K562 (cell line): Measurements from ENCODE around the gene TGFBR2. TPM values are rescaled to one million over a fixed set of nuclear protein-coding genes. Genes with fewer than 3 reads are reported as not detected.

Source experiments
- ATAC-seq: fragments of 200-7000 bp; cut with Tn5 transposase; 3 replicates; pipeline ENCODE4 v1.9.1; 2020; ENCODE audit warnings: moderate library complexity
- BruUV-seq: library from RNA; stranded (reverse); fragments of 400-500 nt; replicated peaks from 2 replicates; lab custom pipeline; 2021; lab: Mats Ljungman, UMichigan
- CTCF ChIA-PET: fragments of 300-600 bp; formaldehyde crosslinking; extraction: SDS; loops from one replicate; lab custom pipeline; 2021; ENCODE audit warnings: low intra/inter-chr PET ratio; lab: Yijun Ruan, JAX
- POLR2A ChIA-PET: fragments of 300-600, 350-650 bp; sonication (Branson Sonifier 250); formaldehyde crosslinking; extraction: SDS; loops from one replicate; lab custom pipeline; 2021; ENCODE audit warnings: antibody characterized with exemption, inconsistent platforms; lab: Yijun Ruan, JAX
- DNase-seq, 4 experiments: peaks; one replicate each; pipeline versions ENCODE4 v3.0.0 to v3.0.0-alpha.2; 2011 to 2018; ENCODE audit warnings: low spot score in 3 of 4, mixed read lengths in 3 of 4; ENCODE audit errors: extremely low read depth in 1 of 4
- FAIRE-seq: peaks from 2 replicates; lab custom pipeline; 2011; peaks lifted over from hg19 to GRCh38; lab: Jason Lieb, UNC
- H2AFZ ChIP-seq: 2 replicates; pipeline ENCODE4 v1.6.0; 2011; ENCODE audit warnings: low read depth, low read length, control low read depth, inconsistent platforms
- H3K27ac ChIP-seq: fragments of 200-600 bp; 3 replicates; pipeline ENCODE4 v1.8.0; 2011; ENCODE audit warnings: low read depth, mild to moderate bottlenecking, control low read depth, inconsistent platforms, low read length, moderate library complexity, mixed read lengths; ENCODE audit errors: extremely low read depth
- H3K27me3 ChIP-seq, 2 experiments: fragments of 300-600 bp in 1 of 2; 2 replicates in 1 of 2; 3 replicates in 1 of 2; pipeline versions ENCODE4 v1.6.0 to v1.8.0; 2011; ENCODE audit warnings: inconsistent platforms in 2 of 2, low read length in 2 of 2, mild to moderate bottlenecking in 1 of 2, mixed read lengths in 1 of 2, moderate library complexity in 1 of 2; ENCODE audit not compliant: control insufficient read depth in 2 of 2, insufficient read depth in 2 of 2
- H3K36me3 ChIP-seq: fragments of 300-600 bp; 3 replicates; pipeline ENCODE4 v1.8.0; 2011; ENCODE audit warnings: mild to moderate bottlenecking, low read length, inconsistent platforms; ENCODE audit not compliant: control insufficient read depth, insufficient read depth
- H3K4me1 ChIP-seq, 2 experiments: fragments of 200-600 bp in 1 of 2; replicated peaks in 1 of 2; 2 replicates in 1 of 2; 3 replicates in 1 of 2; pipeline versions ENCODE4 v1.5.1 to v1.8.0; 2011; ENCODE audit warnings: inconsistent platforms in 2 of 2, low read length in 2 of 2, mild to moderate bottlenecking in 1 of 2, mixed read lengths in 1 of 2, moderate library complexity in 1 of 2; ENCODE audit not compliant: control insufficient read depth in 2 of 2, insufficient read depth in 2 of 2
- H3K4me2 ChIP-seq: 2 replicates; pipeline ENCODE4 v1.6.1; 2011; ENCODE audit warnings: low read length, control low read depth, inconsistent platforms, mixed read lengths; ENCODE audit not compliant: insufficient read depth
- H3K4me3 ChIP-seq: fragments of 200-600 bp; sonication (generic), shearing (Covaris generic); 2 replicates; pipeline ENCODE4 v1.5.1; 2016; ENCODE audit warnings: control low read depth, inconsistent platforms
- H3K79me2 ChIP-seq: fragments of 200-600 bp; 3 replicates; pipeline ENCODE4 v1.8.0; 2011; ENCODE audit warnings: low read length, inconsistent platforms; ENCODE audit not compliant: control insufficient read depth, insufficient read depth
- H3K9ac ChIP-seq, 2 experiments: 2 replicates each; pipeline versions ENCODE4 v1.6.0 to v1.6.1; 2011; ENCODE audit warnings: low read depth in 2 of 2, low read length in 2 of 2, control low read depth in 1 of 2, inconsistent platforms in 1 of 2, mild to moderate bottlenecking in 1 of 2, mixed read lengths in 1 of 2; ENCODE audit not compliant: insufficient read depth in 1 of 2
- H3K9me1 ChIP-seq: one replicate; pipeline ENCODE4 v1.6.0; 2011; ENCODE audit warnings: inconsistent platforms, mild to moderate bottlenecking, low read length, moderate library complexity; ENCODE audit not compliant: control insufficient read depth, insufficient read depth
- H3K9me3 ChIP-seq: replicated peaks from 2 replicates; pipeline ENCODE4 v1.5.1; 2011; ENCODE audit warnings: low read depth, low read length, inconsistent platforms; ENCODE audit not compliant: control insufficient read depth, insufficient read depth
- H4K20me1 ChIP-seq: replicated peaks from 2 replicates; pipeline ENCODE4 v1.6.1; 2011; ENCODE audit warnings: low read length, inconsistent platforms, mixed read lengths; ENCODE audit not compliant: control insufficient read depth, insufficient read depth
- EZH2 ChIP-seq: IDR thresholded peaks from 2 replicates; pipeline ENCODE4 v1.6.1; 2012; ENCODE audit warnings: low read depth, mild to moderate bottlenecking, inconsistent platforms, low read length, borderline replicate concordance
- FIP1L1 ChIP-seq: fragments of 200-400 bp; formaldehyde crosslinking; IDR thresholded peaks from 2 replicates; pipeline ENCODE4 v1.6.1; 2018; ENCODE audit warnings: mild to moderate bottlenecking, low read depth, low read length; ENCODE audit not compliant: poor library complexity, severe bottlenecking
- MCM7 ChIP-seq, 2 experiments: fragments of 450-650 bp; IDR thresholded peaks; 2 replicates each; pipeline ENCODE4 v1.6.1; 2016 to 2018
- PHF8 ChIP-seq: fragments of 200-600 bp; sonication (generic); IDR thresholded peaks from 2 replicates; pipeline ENCODE4 v1.6.1; 2012; ENCODE audit warnings: mixed run types, mild to moderate bottlenecking, inconsistent platforms, low read length, moderate library complexity, borderline replicate concordance
- POLR3G ChIP-seq: IDR thresholded peaks from 2 replicates; pipeline ENCODE4 v1.6.1; 2011; ENCODE audit not compliant: insufficient read length, insufficient replicate concordance; ENCODE audit errors: extremely low read depth
- SP2 ChIP-seq: IDR thresholded peaks from 2 replicates; pipeline ENCODE4 v1.6.1; 2011; ENCODE audit warnings: mild to moderate bottlenecking, low read depth, low read length, moderate library complexity; ENCODE audit not compliant: poor library complexity, severe bottlenecking; ENCODE audit errors: extremely low read depth
- TAL1 ChIP-seq: fragments of 450-650 bp; IDR thresholded peaks from 2 replicates; pipeline ENCODE4 v1.6.1; 2016; ENCODE audit warnings: mild to moderate bottlenecking
- ZBTB8A ChIP-seq: fragments of 450-650 bp; IDR thresholded peaks from 2 replicates; pipeline ENCODE4 v1.6.1; 2018; ENCODE audit warnings: mild to moderate bottlenecking, moderate library complexity; ENCODE audit not compliant: partially characterized antibody
- ZNF134 ChIP-seq: fragments of 250-450 bp; sonication (Bioruptor Pico); conservative IDR thresholded peaks from 2 replicates; pipeline ENCODE4 v1.4.0; 2020
- ZNF253 ChIP-seq: fragments of 250-450 bp; sonication (Bioruptor Pico); conservative IDR thresholded peaks from 2 replicates; pipeline ENCODE4 v1.6.1; 2021; ENCODE audit warnings: mild to moderate bottlenecking
- ZNF311 ChIP-seq: fragments of 250-450 bp; sonication (Bioruptor Pico); IDR thresholded peaks from 2 replicates; pipeline ENCODE4 v1.4.0; 2020; ENCODE audit warnings: mild to moderate bottlenecking, moderate library complexity
- ZNF644 ChIP-seq: fragments of 200-800 bp; sonication (Bioruptor generic); IDR thresholded peaks from 2 replicates; pipeline ENCODE4 v1.6.1; 2016; ENCODE audit warnings: low read depth, missing genetic modification characterization, missing compliant biosample characterization
- WGBS: fragments of 100-300 bp; shearing (Covaris generic); methylation state at CpG from one replicate; pipeline ENCODE4 v1.1.6; 2016; ENCODE audit warnings: low coverage, mixed read lengths; ENCODE audit not compliant: insufficient coverage; ENCODE audit errors: missing lambda C conversion rate; 5-methylcytosine and 5-hydroxymethylcytosine counted together
- in situ Hi-C: fragments of 300-500 bp; cut with MboI; formaldehyde crosslinking; loops from 4 replicates; pipeline ENCODE4 v1.15.0; 2018; ENCODE audit warnings: inconsistent platforms, mixed read lengths
- intact Hi-C: fragments of 100-400 bp; cut with micrococcal nuclease; formaldehyde crosslinking; loops from 2 replicates; pipeline ENCODE4 v1.14.2; 2022
- polyA plus RNA-seq, 8 experiments: library from polyadenylated mRNA; depleted of rRNA in 4 of 8; stranded (reverse) in 5 of 8; unstranded in 3 of 8; fragments of >200 nt; fragmentation: Nextera tagmentation in 2 of 8; fragmentation: Illumina TruSeq in 1 of 8; extraction: Ambion mirVana in 2 of 8; extraction: Trizol in 1 of 8; gene quantifications; 2 replicates each; pipeline versions ENCODE4 v1.2.1 to v1.2.3, GENCODE V29; 2011 to 2014; ENCODE audit warnings: inconsistent platforms in 1 of 8, missing spikeins in 1 of 8
- total RNA-seq, 7 experiments: library from RNA; depleted of rRNA in 6 of 7; stranded (reverse); fragments of >200 nt in 6 of 7; fragmentation: Illumina TruSeq in 2 of 7; extraction: Trizol in 2 of 7; gene quantifications; 2 replicates each; pipeline versions ENCODE4 v1.2.1 to v1.2.3, GENCODE V29; 2011 to 2021; ENCODE audit warnings: low replicate concordance in 1 of 7
- TF ChIP-seq, protein P1 (sequence below), 2 experiments: IDR thresholded peaks in 1 of 2; conservative IDR thresholded peaks in 1 of 2; 2 replicates each; pipeline ENCODE4 v1.6.1; 2016; ENCODE audit warnings: low read depth in 2 of 2, mild to moderate bottlenecking in 1 of 2, missing compliant biosample characterization in 1 of 2, missing genetic modification characterization in 1 of 2, moderate library complexity in 1 of 2
- TF ChIP-seq, protein P2 (sequence below): fragments of 200-400 bp; formaldehyde crosslinking; IDR thresholded peaks from 2 replicates; pipeline ENCODE4 v1.6.1; 2017; ENCODE audit warnings: mild to moderate bottlenecking, low read depth, low read length, moderate library complexity
- TF ChIP-seq, protein P3 (sequence below): sonication (generic); formaldehyde crosslinking; IDR thresholded peaks from 2 replicates; pipeline ENCODE4 v1.8.1; 2023; ENCODE audit warnings: mild to moderate bottlenecking, missing genetic modification reagents
- TF ChIP-seq, protein P4 (sequence below): fragments of 450-650 bp; conservative IDR thresholded peaks from 2 replicates; pipeline ENCODE4 v1.6.1; 2016; ENCODE audit warnings: missing genetic modification characterization, low read depth, mild to moderate bottlenecking, missing compliant biosample characterization, moderate library complexity

TGFBR2 gene
- total and polyA plus RNA-seq, 9 of the 15 experiments (the other 6 are each of a cell fraction or from before 2014, with no cell fraction given): 0.11 to 0.84 (median 0.24) TPM

DNA sequence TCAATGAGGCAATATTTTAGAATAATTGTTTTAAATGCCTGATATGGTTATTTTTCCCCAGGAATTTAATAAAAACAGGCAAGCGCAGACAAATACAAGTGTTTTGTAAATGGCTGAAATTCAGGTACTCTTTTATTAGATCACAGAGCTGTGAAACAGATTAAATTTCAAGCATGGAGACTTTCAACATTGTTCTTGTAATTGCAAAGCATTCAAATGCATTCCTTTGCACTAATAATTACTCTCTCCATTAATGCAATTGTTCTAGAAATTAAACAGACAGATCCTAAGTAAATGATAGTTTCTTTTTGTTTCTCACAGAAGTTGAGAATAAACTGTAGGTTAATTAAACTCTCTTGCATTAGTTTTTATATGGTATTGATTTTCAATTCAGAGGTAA is 42.4 kb upstream of the TGFBR2 start:
- Histone ChIP-seq H3K9me3 (0 out of 2 replicates have a peak, but pooled peaks cover 4% of the 10 kb centered on the region), H3K9me1 (no peaks in the 10 kb centered on the region), H3K27ac (no peak overlapping the region), H3K27me3 (no peaks in the 10 kb centered on the region), H3K36me3 (no peaks in the 10 kb centered on the region), H4K20me1 (no peaks in the 10 kb centered on the region), H3K4me1 (no peaks in the 10 kb centered on the region), H3K9ac (no peak overlapping the region), H3K79me2 (no peaks in the 10 kb centered on the region), H3K4me2 (no peak overlapping the region), H2AFZ (no peak overlapping the region), H3K4me3 (no peak overlapping the region)
- intact Hi-C loops: no loop called here
- TF ChIP-seq ZNF311 (CRISPR knock-in tag) (no peak), ZNF644 (tag) (no peak), POLR3G (no peak), ZNF134 (no peak), ZNF253 (CRISPR knock-in tag) (no peak), EZH2 (no peak), MCM7 (IDR thresholded peaks at IDR 0.05) (no peak), ZBTB8A (no peak), SP2 (no peak), FIP1L1 (no peak), PHF8 (no peak), TAL1 (no peak)
- TF ChIP-seq, protein P1, sequence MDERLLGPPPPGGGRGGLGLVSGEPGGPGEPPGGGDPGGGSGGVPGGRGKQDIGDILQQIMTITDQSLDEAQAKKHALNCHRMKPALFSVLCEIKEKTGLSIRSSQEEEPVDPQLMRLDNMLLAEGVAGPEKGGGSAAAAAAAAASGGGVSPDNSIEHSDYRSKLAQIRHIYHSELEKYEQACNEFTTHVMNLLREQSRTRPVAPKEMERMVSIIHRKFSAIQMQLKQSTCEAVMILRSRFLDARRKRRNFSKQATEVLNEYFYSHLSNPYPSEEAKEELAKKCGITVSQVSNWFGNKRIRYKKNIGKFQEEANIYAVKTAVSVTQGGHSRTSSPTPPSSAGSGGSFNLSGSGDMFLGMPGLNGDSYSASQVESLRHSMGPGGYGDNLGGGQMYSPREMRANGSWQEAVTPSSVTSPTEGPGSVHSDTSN (CRISPR knock-in tag; IDR thresholded peaks at IDR 0.05; ENCODE audit: low read depth): no peak
- TF ChIP-seq, protein P1 (tag; conservative IDR thresholded peaks at IDR 0.05; ENCODE audit: low read depth): no peak
- TF ChIP-seq, protein P2, sequence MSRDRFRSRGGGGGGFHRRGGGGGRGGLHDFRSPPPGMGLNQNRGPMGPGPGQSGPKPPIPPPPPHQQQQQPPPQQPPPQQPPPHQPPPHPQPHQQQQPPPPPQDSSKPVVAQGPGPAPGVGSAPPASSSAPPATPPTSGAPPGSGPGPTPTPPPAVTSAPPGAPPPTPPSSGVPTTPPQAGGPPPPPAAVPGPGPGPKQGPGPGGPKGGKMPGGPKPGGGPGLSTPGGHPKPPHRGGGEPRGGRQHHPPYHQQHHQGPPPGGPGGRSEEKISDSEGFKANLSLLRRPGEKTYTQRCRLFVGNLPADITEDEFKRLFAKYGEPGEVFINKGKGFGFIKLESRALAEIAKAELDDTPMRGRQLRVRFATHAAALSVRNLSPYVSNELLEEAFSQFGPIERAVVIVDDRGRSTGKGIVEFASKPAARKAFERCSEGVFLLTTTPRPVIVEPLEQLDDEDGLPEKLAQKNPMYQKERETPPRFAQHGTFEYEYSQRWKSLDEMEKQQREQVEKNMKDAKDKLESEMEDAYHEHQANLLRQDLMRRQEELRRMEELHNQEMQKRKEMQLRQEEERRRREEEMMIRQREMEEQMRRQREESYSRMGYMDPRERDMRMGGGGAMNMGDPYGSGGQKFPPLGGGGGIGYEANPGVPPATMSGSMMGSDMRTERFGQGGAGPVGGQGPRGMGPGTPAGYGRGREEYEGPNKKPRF: no peak
- TF ChIP-seq, protein P3, sequence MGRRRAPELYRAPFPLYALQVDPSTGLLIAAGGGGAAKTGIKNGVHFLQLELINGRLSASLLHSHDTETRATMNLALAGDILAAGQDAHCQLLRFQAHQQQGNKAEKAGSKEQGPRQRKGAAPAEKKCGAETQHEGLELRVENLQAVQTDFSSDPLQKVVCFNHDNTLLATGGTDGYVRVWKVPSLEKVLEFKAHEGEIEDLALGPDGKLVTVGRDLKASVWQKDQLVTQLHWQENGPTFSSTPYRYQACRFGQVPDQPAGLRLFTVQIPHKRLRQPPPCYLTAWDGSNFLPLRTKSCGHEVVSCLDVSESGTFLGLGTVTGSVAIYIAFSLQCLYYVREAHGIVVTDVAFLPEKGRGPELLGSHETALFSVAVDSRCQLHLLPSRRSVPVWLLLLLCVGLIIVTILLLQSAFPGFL (CRISPR knock-in tag): no peak
- TF ChIP-seq, protein P4, sequence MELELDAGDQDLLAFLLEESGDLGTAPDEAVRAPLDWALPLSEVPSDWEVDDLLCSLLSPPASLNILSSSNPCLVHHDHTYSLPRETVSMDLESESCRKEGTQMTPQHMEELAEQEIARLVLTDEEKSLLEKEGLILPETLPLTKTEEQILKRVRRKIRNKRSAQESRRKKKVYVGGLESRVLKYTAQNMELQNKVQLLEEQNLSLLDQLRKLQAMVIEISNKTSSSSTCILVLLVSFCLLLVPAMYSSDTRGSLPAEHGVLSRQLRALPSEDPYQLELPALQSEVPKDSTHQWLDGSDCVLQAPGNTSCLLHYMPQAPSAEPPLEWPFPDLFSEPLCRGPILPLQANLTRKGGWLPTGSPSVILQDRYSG (tag): no peak
- in situ Hi-C loops: no loop called here
- BruUV-seq: no TSS peak
- FAIRE-seq: no peak
- 0% methylated on average over 1 of the region's 1 CpG for WGBS
- ATAC-seq: no peak
- DNase-seq: no peak
- CTCF ChIA-PET: no interaction called here
- POLR2A ChIA-PET: no interaction called here
